Left lung (tissue), 10 donors: ENCODE results near the gene HCK. TPM values are rescaled to one million over a fixed set of nuclear protein-coding genes. Genes with fewer than 3 reads are reported as not detected.

Experiments
- ATAC-seq: fragments of 200-7000 bp; cut with Tn5 transposase; one replicate; pipeline ENCODE4 v1.9.1; 2020; ENCODE audit warnings: moderate library complexity
- DNase-seq, 4 donors: peaks; one replicate each; pipeline ENCODE4 v3.0.0-alpha.2; 2013 to 2020
- H3K27ac ChIP-seq, 2 donors: fragments of 200-600 bp; sonication (generic) in 1 of 2; one replicate each; pipeline versions ENCODE4 v1.5.0 to v1.8.0; 2020 to 2021
- H3K27me3 ChIP-seq, 2 donors: fragments of 200-600 bp; sonication (generic) in 1 of 2; one replicate each; pipeline versions ENCODE4 v1.5.0 to v1.8.0; 2020 to 2021
- H3K36me3 ChIP-seq, 2 donors: fragments of 200-600 bp; sonication (generic) in 1 of 2; one replicate each; pipeline versions ENCODE4 v1.5.0 to v1.8.0; 2020 to 2021
- H3K4me1 ChIP-seq, 2 donors: fragments of 200-600 bp; one replicate each; pipeline ENCODE4 v1.8.0; 2021
- H3K4me3 ChIP-seq, 2 donors: fragments of 200-600 bp; sonication (generic) in 1 of 2; one replicate each; pipeline versions ENCODE4 v1.5.0 to v1.8.0; 2020 to 2021; ENCODE audit warnings: mild to moderate bottlenecking in 1 of 2
- H3K9me3 ChIP-seq, 2 donors: fragments of 200-600 bp; sonication (generic) in 1 of 2; one replicate each; pipeline versions ENCODE4 v1.5.0 to v1.8.0; 2020 to 2021
- CTCF ChIP-seq, 2 donors: fragments of 200-600 bp; sonication (generic) in 1 of 2; IDR thresholded peaks; one replicate each; pipeline versions ENCODE4 v1.5.0 to v1.8.0; 2021; ENCODE audit warnings: antibody characterized with exemption in 2 of 2
- intact Hi-C, 2 donors: fragments of 100-400 bp; cut with DNase I; formaldehyde crosslinking; loops; one replicate each; pipeline versions ENCODE4 v1.11.2 to v1.14.2; 2022
- polyA plus RNA-seq, 6 donors: library from polyadenylated mRNA; unstranded; fragments of 120-200 nt; gene quantifications; one replicate each; pipeline ENCODE4 v1.2.1, GENCODE V29; 2013; ENCODE audit not compliant: insufficient read length in 6 of 6
- total RNA-seq, 2 donors: library from RNA; stranded (reverse); fragmentation: NEBNext Ultra II Directional; extraction: Animal tissue kit (Norgen Biotek cat#: 25700); gene quantifications; one replicate each; pipeline ENCODE4 v1.2.1, GENCODE V29; 2021
- donor health status: DM: no; HTN: yes; CAD: no.
- donor health status: DM: no; HTN: no; CAD: no.

Gene HCK
- total and polyA plus RNA-seq, 8 donors, result 3.0 to 110 (median 5.0) TPM

- no peaks in the 10 kb centered on the region for H3K27me3 ChIP-seq
- no peak overlapping the region for H3K27ac ChIP-seq
- H3K36me3 ChIP-seq, result peaks cover 0 to 80% of the 10 kb centered on the region in 2 donors
- no peaks in the 10 kb centered on the region for H3K4me1 ChIP-seq
- TF ChIP-seq CTCF (IDR thresholded peaks at IDR 0.05), result no peak
- DNase-seq, result no peak
- intact Hi-C loops, result no loop called here
- no peak overlapping the region for H3K4me3 ChIP-seq
- H3K9me3 ChIP-seq, result no peaks in the 10 kb centered on the region
- ATAC-seq, result no peak
Measured at GRCh38 chr20:32135983-32136515, 84.0 kb downstream of the HCK start.

- H3K9me3 ChIP-seq, result no peaks in the 10 kb centered on the region
- peaks cover 5 to 94% of the 10 kb centered on the region in 2 donors for H3K36me3 ChIP-seq
- H3K4me1 ChIP-seq, result no peaks in the 10 kb centered on the region
- no peak overlapping the region for H3K4me3 ChIP-seq
- no peak for TF ChIP-seq CTCF (IDR thresholded peaks at IDR 0.05)
- ATAC-seq, result no peak
- intact Hi-C loops, result no loop called here
- no peak for DNase-seq
- no peak overlapping the region for H3K27ac ChIP-seq
- no peaks in the 10 kb centered on the region for H3K27me3 ChIP-seq
Measured at GRCh38 chr20:32138921-32139320, 86.9 kb downstream of the HCK start.

- peaks cover 8 to 97% of the 10 kb centered on the region in 2 donors for H3K36me3 ChIP-seq
- intact Hi-C loops, result no loop called here
- no peak overlapping the region for H3K27ac ChIP-seq
- H3K4me3 ChIP-seq, result no peak overlapping the region
- H3K4me1 ChIP-seq, result no peaks in the 10 kb centered on the region
- no peak for DNase-seq
- ATAC-seq, result no peak
- H3K9me3 ChIP-seq, result no peaks in the 10 kb centered on the region
- no peaks in the 10 kb centered on the region for H3K27me3 ChIP-seq
- no peak for TF ChIP-seq CTCF (IDR thresholded peaks at IDR 0.05)
Measured at GRCh38 chr20:32139947-32140346, 87.9 kb downstream of the HCK start.

- Histone ChIP-seq H3K4me1 (no peaks in the 10 kb centered on the region), H3K27ac (no peak overlapping the region), H3K9me3 (no peaks in the 10 kb centered on the region), H3K36me3 (peaks cover 8 to 99% of the 10 kb centered on the region in 2 donors), H3K4me3 (no peak overlapping the region), H3K27me3 (no peaks in the 10 kb centered on the region)
- ATAC-seq (no peak), DNase-seq (no peak)
- TF ChIP-seq CTCF (IDR thresholded peaks at IDR 0.05), result no peak
- intact Hi-C loops, result no loop called here
Measured at GRCh38 chr20:32140603-32141002, 88.6 kb downstream of the HCK start.

- Histone ChIP-seq H3K27me3 (no peaks in the 10 kb centered on the region), H3K9me3 (no peaks in the 10 kb centered on the region), H3K4me3 (no peak overlapping the region), H3K36me3 (peaks cover 8 to 99% of the 10 kb centered on the region in 2 donors), H3K27ac (no peak overlapping the region), H3K4me1 (no peaks in the 10 kb centered on the region)
- DNase-seq (no peak), ATAC-seq (no peak)
- intact Hi-C loops, result no loop called here
- no peak for TF ChIP-seq CTCF (IDR thresholded peaks at IDR 0.05)
Measured at GRCh38 chr20:32141465-32141980, 89.5 kb downstream of the HCK start.
